IMR-90 (cell line): ENCODE data around the gene ACOX1. TPM values are rescaled to one million over a fixed set of nuclear protein-coding genes. Genes with fewer than 3 reads are reported as not detected.

Source experiments
- ATAC-seq: fragments of 200-7000 bp; cut with Tn5 transposase; 2 replicates; pipeline ENCODE4 v1.9.1; 2020; ENCODE audit warnings: low read depth, mild to moderate bottlenecking, moderate library complexity
- BruUV-seq: library from RNA; stranded (reverse); fragments of 400-500 nt; replicated peaks from 2 replicates; lab custom pipeline; 2021; lab: Mats Ljungman, UMichigan
- CTCF ChIA-PET: fragments of 300-600 bp; formaldehyde crosslinking; extraction: SDS; loops from one replicate; lab custom pipeline; 2021; ENCODE audit warnings: antibody characterized with exemption; lab: Yijun Ruan, JAX
- POLR2A ChIA-PET: fragments of 300-600 bp; sonication (Branson Sonifier 250); formaldehyde crosslinking; loops from one replicate; lab custom pipeline; 2022; ENCODE audit warnings: antibody characterized with exemption; ENCODE audit not compliant: unreplicated experiment; lab: Charles Lee
- DNase-seq: peaks from one replicate; pipeline ENCODE4 v3.0.0; 2013
- H2AFZ ChIP-seq: replicated peaks from 2 replicates; pipeline ENCODE3; 2013; ENCODE audit warnings: low read length, mild to moderate bottlenecking; ENCODE audit not compliant: poor library complexity
- H2AK5ac ChIP-seq: 2 replicates; pipeline ENCODE4 v1.6.1; 2013; ENCODE audit warnings: low read depth, low read length, inconsistent platforms
- H2AK9ac ChIP-seq: replicated peaks from 2 replicates; pipeline ENCODE3; 2013; ENCODE audit warnings: mild to moderate bottlenecking, low read depth, low read length, moderate library complexity; ENCODE audit not compliant: poor library complexity
- H2BK120ac ChIP-seq: 2 replicates; pipeline ENCODE4 v1.6.1; 2013; ENCODE audit warnings: low read depth, low read length, inconsistent platforms
- H2BK15ac ChIP-seq: 3 replicates; pipeline ENCODE4 v1.6.1; 2013; ENCODE audit warnings: low read depth, low read length, inconsistent platforms
- H2BK20ac ChIP-seq: 2 replicates; pipeline ENCODE4 v1.6.1; 2013; ENCODE audit warnings: low read depth, mild to moderate bottlenecking, inconsistent platforms, low read length, moderate library complexity
- H2BK5ac ChIP-seq: 2 replicates; pipeline ENCODE4 v1.6.1; 2013; ENCODE audit warnings: mild to moderate bottlenecking, low read depth, low read length, inconsistent platforms; ENCODE audit not compliant: poor library complexity, severe bottlenecking
- H3K14ac ChIP-seq: replicated peaks from 2 replicates; pipeline ENCODE4 v1.6.1; 2013; ENCODE audit warnings: low read depth, low read length, inconsistent platforms
- H3K18ac ChIP-seq: 2 replicates; pipeline ENCODE4 v1.6.1; 2013; ENCODE audit warnings: low read depth, low read length, control low read depth
- H3K23ac ChIP-seq: 2 replicates; pipeline ENCODE4 v1.6.1; 2013; ENCODE audit warnings: low read depth, low read length, inconsistent platforms
- H3K27ac ChIP-seq: 2 replicates; pipeline ENCODE4 v1.5.1; 2013; ENCODE audit warnings: mild to moderate bottlenecking, control low read depth, low read length; ENCODE audit not compliant: insufficient read depth
- H3K27me3 ChIP-seq: 2 replicates; pipeline ENCODE4 v1.6.1; 2013; ENCODE audit warnings: low read length; ENCODE audit not compliant: control insufficient read depth, insufficient read depth
- H3K36me3 ChIP-seq: 2 replicates; pipeline ENCODE4 v1.6.1; 2013; ENCODE audit warnings: low read length, mixed read lengths; ENCODE audit not compliant: control insufficient read depth, insufficient read depth
- H3K4ac ChIP-seq: 2 replicates; pipeline ENCODE4 v1.6.1; 2013; ENCODE audit warnings: low read depth, low read length, inconsistent platforms
- H3K4me1 ChIP-seq: 2 replicates; pipeline ENCODE4 v1.6.1; 2013; ENCODE audit warnings: low read length, mixed read lengths; ENCODE audit not compliant: control insufficient read depth, insufficient read depth
- H3K4me2 ChIP-seq: 2 replicates; pipeline ENCODE4 v1.6.1; 2013; ENCODE audit warnings: low read depth, mild to moderate bottlenecking, control low read depth, low read length, moderate library complexity
- H3K4me3 ChIP-seq: 2 replicates; pipeline ENCODE4 v1.5.1; 2013; ENCODE audit warnings: low read depth, mild to moderate bottlenecking, control low read depth, low read length, moderate library complexity; ENCODE audit not compliant: insufficient read depth
- H3K56ac ChIP-seq: 2 replicates; pipeline ENCODE4 v1.6.1; 2013; ENCODE audit warnings: low read length, inconsistent platforms; ENCODE audit not compliant: insufficient read depth; ENCODE audit errors: extremely low read depth
- H3K79me1 ChIP-seq, 2 experiments: 2 replicates each; pipeline ENCODE4 v1.6.1; 2013; ENCODE audit warnings: low read length in 2 of 2, inconsistent platforms in 1 of 2, low read depth in 1 of 2
- H3K9ac ChIP-seq: 2 replicates; pipeline ENCODE4 v1.6.1; 2013; ENCODE audit warnings: low read depth, low read length, control low read depth
- H3K9me1 ChIP-seq: 2 replicates; pipeline ENCODE4 v1.6.1; 2013; ENCODE audit warnings: low read length, inconsistent platforms; ENCODE audit not compliant: insufficient read depth
- H3K9me3 ChIP-seq: 2 replicates; pipeline ENCODE4 v1.6.1; 2013; ENCODE audit warnings: low read length; ENCODE audit not compliant: control insufficient read depth, insufficient read depth
- H4K20me1 ChIP-seq: 2 replicates; pipeline ENCODE4 v1.6.1; 2013; ENCODE audit warnings: low read length, inconsistent platforms; ENCODE audit not compliant: insufficient read depth
- H4K5ac ChIP-seq: 2 replicates; pipeline ENCODE4 v1.6.1; 2013; ENCODE audit warnings: mild to moderate bottlenecking, low read depth, low read length, control low read depth
- H4K8ac ChIP-seq, 2 experiments: 2 replicates each; pipeline ENCODE4 v1.6.1; 2013; ENCODE audit warnings: low read depth in 2 of 2, low read length in 2 of 2, control low read depth in 1 of 2, inconsistent platforms in 1 of 2
- H4K91ac ChIP-seq: 2 replicates; pipeline ENCODE4 v1.6.1; 2013; ENCODE audit warnings: low read depth, low read length, inconsistent platforms; ENCODE audit not compliant: insufficient read depth
- BHLHE40 ChIP-seq: fragments of 150-350 bp; IDR thresholded peaks from 2 replicates; pipeline ENCODE4 v1.6.1; 2016; ENCODE audit warnings: mild to moderate bottlenecking, low read depth, low read length
- CHD1 ChIP-seq: IDR thresholded peaks from 2 replicates; pipeline ENCODE4 v1.6.1; 2012; ENCODE audit warnings: low read depth, low read length, improper control_type of control experiment
- FOS ChIP-seq: fragments of 150-350 bp; IDR thresholded peaks from 2 replicates; pipeline ENCODE4 v1.6.1; 2016; ENCODE audit warnings: low read depth, low read length
- MAFK ChIP-seq: IDR thresholded peaks from 2 replicates; pipeline ENCODE4 v1.6.1; 2012; ENCODE audit warnings: low read depth, low read length, improper control_type of control experiment
- MAZ ChIP-seq: IDR thresholded peaks from 2 replicates; pipeline ENCODE4 v1.6.1; 2012; ENCODE audit warnings: low read depth, mild to moderate bottlenecking, low read length, improper control_type of control experiment, moderate library complexity, borderline replicate concordance
- NFE2L2 ChIP-seq: fragments of 150-350 bp; IDR thresholded peaks from 2 replicates; pipeline ENCODE4 v1.6.1; 2016; ENCODE audit warnings: low read depth, mild to moderate bottlenecking, low read length
- POLR2A ChIP-seq: IDR thresholded peaks from 2 replicates; pipeline ENCODE4 v1.6.1; 2012; ENCODE audit warnings: mild to moderate bottlenecking, low read depth, low read length
- RAD21 ChIP-seq: IDR thresholded peaks from 2 replicates; pipeline ENCODE4 v1.6.1; 2012; ENCODE audit warnings: low read length, improper control_type of control experiment
- RCOR1 ChIP-seq: IDR thresholded peaks from 2 replicates; pipeline ENCODE4 v1.6.1; 2012; ENCODE audit warnings: mild to moderate bottlenecking, low read length, improper control_type of control experiment; ENCODE audit not compliant: insufficient replicate concordance
- RFX5 ChIP-seq: IDR thresholded peaks from 2 replicates; pipeline ENCODE4 v1.8.0; 2012; ENCODE audit warnings: low read depth, mild to moderate bottlenecking, low read length, moderate library complexity
- SMC3 ChIP-seq: fragments of 150-350 bp; IDR thresholded peaks from 2 replicates; pipeline ENCODE4 v1.6.1; 2016; ENCODE audit warnings: low read depth, mild to moderate bottlenecking, antibody characterized with exemption, low read length, moderate library complexity
- WGBS, 2 experiments: methylation state at CpG; one replicate each; pipeline versions ENCODE4 v1.1.5 to v1.1.7; 2013; ENCODE audit warnings: missing lambda C conversion rate in 2 of 2; ENCODE audit not compliant: insufficient read length in 1 of 2; ENCODE audit errors: extremely low coverage in 2 of 2; 5-methylcytosine and 5-hydroxymethylcytosine counted together
- dilution Hi-C: fragments of 300-500 bp; cut with HindIII; formaldehyde crosslinking; loops from one replicate; pipeline ENCODE4 v1.14.3; 2018; ENCODE audit warnings: low sequenced_read_pairs; ENCODE audit not compliant: unreplicated experiment
- in situ Hi-C: fragments of 300-500 bp; cut with MboI; formaldehyde crosslinking; loops from 3 replicates; pipeline ENCODE4 v1.14.3; 2019; ENCODE audit warnings: low sequenced_read_pairs, inconsistent platforms, mixed read lengths
- intact Hi-C: fragments of 100-400 bp; cut with micrococcal nuclease; formaldehyde crosslinking; loops from 2 replicates; pipeline ENCODE4 v1.10.0; 2022
- polyA plus RNA-seq, 3 experiments: library from polyadenylated mRNA; depleted of rRNA; stranded (reverse); fragments of >200 nt; gene quantifications; 2 replicates each; pipeline ENCODE4 v1.2.3, GENCODE V29; 2012; ENCODE audit warnings: low replicate concordance in 1 of 3
- total RNA-seq: library from RNA; depleted of rRNA; stranded (reverse); fragments of >200 nt; gene quantifications from 2 replicates; pipeline ENCODE4 v1.2.3, GENCODE V29; 2012
- TF ChIP-seq, protein P1 (sequence below): fragments of 150-350 bp; IDR thresholded peaks from 2 replicates; pipeline ENCODE4 v1.6.1; 2016; ENCODE audit warnings: low read depth, mild to moderate bottlenecking, low read length, moderate library complexity, borderline replicate concordance
- TF ChIP-seq, protein P2 (sequence below): conservative IDR thresholded peaks from 2 replicates; pipeline ENCODE4 v1.5.1; 2012; ENCODE audit warnings: mild to moderate bottlenecking, low read depth, low read length, improper control_type of control experiment

The ACOX1 gene
- total and polyA plus RNA-seq, 2 of the 4 experiments (the other 2 are of a cell fraction) = 16.1 to 94.8 TPM

GRCh38 chr17:76007131-76007849 is 28.3 kb upstream of the ACOX1 start:
- no peak overlapping the region for H3K9ac ChIP-seq
- CTCF ChIA-PET = interaction anchor here (1.3 kb wide), 1 partner anchor 102 kb away, joined by 4 read pairs; the partner anchor contains the start of gene MRPL38
- H2BK120ac ChIP-seq = no peak overlapping the region
- H3K79me1 ChIP-seq = peaks cover 0 to 3% of the 10 kb centered on the region in 2 experiments; a peak in 1 of 4 replicates
- H4K91ac ChIP-seq = no peak overlapping the region
- H3K9me3 ChIP-seq = no peaks in the 10 kb centered on the region
- no peak overlapping the region for H2BK15ac ChIP-seq
- no peak for DNase-seq
- no peak for ATAC-seq
- in situ Hi-C loops = loop anchor here (5.0 kb wide), 1 partner anchor 95 kb away; no protein-coding TSS in a partner anchor
- TF ChIP-seq RAD21 = no peak
- TF ChIP-seq, protein P1, sequence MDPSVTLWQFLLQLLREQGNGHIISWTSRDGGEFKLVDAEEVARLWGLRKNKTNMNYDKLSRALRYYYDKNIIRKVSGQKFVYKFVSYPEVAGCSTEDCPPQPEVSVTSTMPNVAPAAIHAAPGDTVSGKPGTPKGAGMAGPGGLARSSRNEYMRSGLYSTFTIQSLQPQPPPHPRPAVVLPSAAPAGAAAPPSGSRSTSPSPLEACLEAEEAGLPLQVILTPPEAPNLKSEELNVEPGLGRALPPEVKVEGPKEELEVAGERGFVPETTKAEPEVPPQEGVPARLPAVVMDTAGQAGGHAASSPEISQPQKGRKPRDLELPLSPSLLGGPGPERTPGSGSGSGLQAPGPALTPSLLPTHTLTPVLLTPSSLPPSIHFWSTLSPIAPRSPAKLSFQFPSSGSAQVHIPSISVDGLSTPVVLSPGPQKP = no peak
- TF ChIP-seq, protein P2, sequence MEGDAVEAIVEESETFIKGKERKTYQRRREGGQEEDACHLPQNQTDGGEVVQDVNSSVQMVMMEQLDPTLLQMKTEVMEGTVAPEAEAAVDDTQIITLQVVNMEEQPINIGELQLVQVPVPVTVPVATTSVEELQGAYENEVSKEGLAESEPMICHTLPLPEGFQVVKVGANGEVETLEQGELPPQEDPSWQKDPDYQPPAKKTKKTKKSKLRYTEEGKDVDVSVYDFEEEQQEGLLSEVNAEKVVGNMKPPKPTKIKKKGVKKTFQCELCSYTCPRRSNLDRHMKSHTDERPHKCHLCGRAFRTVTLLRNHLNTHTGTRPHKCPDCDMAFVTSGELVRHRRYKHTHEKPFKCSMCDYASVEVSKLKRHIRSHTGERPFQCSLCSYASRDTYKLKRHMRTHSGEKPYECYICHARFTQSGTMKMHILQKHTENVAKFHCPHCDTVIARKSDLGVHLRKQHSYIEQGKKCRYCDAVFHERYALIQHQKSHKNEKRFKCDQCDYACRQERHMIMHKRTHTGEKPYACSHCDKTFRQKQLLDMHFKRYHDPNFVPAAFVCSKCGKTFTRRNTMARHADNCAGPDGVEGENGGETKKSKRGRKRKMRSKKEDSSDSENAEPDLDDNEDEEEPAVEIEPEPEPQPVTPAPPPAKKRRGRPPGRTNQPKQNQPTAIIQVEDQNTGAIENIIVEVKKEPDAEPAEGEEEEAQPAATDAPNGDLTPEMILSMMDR = no peak
- no peak for TF ChIP-seq SMC3
- no peak for TF ChIP-seq RCOR1
- TF ChIP-seq MAFK = no peak
- no peak for TF ChIP-seq CHD1
- no peak for TF ChIP-seq NFE2L2
- TF ChIP-seq BHLHE40 = no peak
- no peak for TF ChIP-seq FOS
- no peak for TF ChIP-seq RFX5
- TF ChIP-seq POLR2A = no peak
- TF ChIP-seq MAZ = no peak
- H3K14ac ChIP-seq = no peak overlapping the region
- intact Hi-C loops = loop anchor here (5.0 kb wide), 1 partner anchor 290 kb away; no protein-coding TSS in a partner anchor
- H2BK20ac ChIP-seq = no peak overlapping the region
- no peak overlapping the region for H3K4me2 ChIP-seq
- no peak overlapping the region for H2BK5ac ChIP-seq
- H3K18ac ChIP-seq = no peak overlapping the region
- 94% methylated on average over 12 of the region's 39 CpGs; no CpG with 5 or more reads in 1 of the 2 experiments for WGBS, 2 experiments
- dilution Hi-C loops = no loop called here
- no peaks in the 10 kb centered on the region for H3K36me3 ChIP-seq
- POLR2A ChIA-PET = no interaction called here
- no peaks in the 10 kb centered on the region for H4K20me1 ChIP-seq
- no peak overlapping the region for H2AK9ac ChIP-seq
- no peak overlapping the region for H3K56ac ChIP-seq
- no peaks in the 10 kb centered on the region for H3K27me3 ChIP-seq
- H3K23ac ChIP-seq = no peak overlapping the region
- H2AFZ ChIP-seq = no peak overlapping the region
- no peak overlapping the region for H2AK5ac ChIP-seq
- H3K9me1 ChIP-seq = no peaks in the 10 kb centered on the region
- no TSS peak for BruUV-seq
- no peak overlapping the region for H3K27ac ChIP-seq
- no peak overlapping the region for H4K8ac ChIP-seq
- H3K4ac ChIP-seq = no peak overlapping the region
- no peak overlapping the region for H3K4me3 ChIP-seq
- H4K5ac ChIP-seq = no peak overlapping the region
- peaks cover 7% of the 10 kb centered on the region for H3K4me1 ChIP-seq
